NCI-H748 treated with DMSO at 0.1 percent for 48 hours (cell line): ENCODE measurements around the gene CFAP73.

Experiments
- DNase-seq: peaks from one replicate; lab custom pipeline; 2025; lab: John Stamatoyannopoulos, UW

CFAP73 gene

GRCh38 chr12:113165521-113166450, 16.3 kb downstream of the CFAP73 start:
- DNase-seq: no peak

DNA sequence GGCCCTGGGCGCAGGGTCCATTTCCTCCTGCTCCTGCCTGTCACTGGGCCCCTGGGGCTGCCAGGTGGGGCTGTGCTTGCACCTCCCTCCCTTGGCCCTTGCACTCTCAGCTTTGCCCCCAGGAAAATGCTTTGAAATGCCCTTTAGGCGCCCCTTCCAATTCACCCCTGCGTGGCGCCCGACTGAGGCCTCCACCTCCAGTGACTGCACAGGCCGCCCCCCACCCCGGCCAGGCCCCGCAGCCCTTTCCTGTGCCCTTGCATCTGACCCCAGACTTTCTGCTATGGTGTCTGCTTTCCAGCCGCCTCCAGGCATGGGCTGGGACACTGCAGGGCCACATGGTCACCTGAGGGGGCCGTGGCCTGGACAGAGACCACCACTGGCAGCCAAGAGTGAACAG, 18.3 kb downstream of the CFAP73 start:
- no peak for DNase-seq

DNA sequence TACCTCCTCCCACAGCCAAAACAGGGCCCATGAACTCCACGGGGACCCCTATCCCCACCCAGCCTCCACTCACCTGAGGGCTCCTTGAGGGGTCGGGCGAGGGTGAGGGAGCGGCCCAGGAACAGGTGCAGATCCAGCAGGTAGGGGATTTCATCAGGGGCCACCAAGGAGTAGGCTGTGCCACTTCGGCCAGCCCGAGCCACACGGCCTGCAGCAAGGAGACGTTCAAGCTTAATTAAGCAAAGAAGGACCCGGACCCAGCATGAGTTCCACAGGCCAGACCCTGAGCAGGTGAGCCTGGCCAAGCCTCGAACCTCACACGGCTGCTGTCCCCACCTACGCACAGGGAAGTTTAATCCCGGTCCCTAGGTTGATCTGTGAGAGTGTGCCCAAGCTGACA, 20.2 kb downstream of the CFAP73 start:
- no peak for DNase-seq

DNA sequence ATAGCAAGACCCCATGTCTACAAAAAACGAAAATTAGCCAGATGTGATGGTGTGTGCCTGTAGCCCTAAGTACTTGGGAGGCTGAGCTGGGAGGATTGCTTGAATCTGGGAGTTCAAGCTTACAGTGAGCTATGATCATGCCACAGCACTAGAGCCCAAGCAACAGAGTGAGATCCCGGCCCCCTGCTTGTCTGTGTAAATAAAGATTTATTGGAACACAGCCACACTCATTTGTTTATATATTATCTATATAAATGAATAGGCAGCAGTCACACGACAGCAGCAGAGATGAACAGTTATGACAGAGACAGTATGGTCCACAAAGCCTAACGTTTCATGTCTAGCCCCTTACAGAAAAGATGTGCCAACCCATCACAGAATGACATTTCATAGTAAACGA, 20.9 kb downstream of the CFAP73 start:
- no peak for DNase-seq

DNA sequence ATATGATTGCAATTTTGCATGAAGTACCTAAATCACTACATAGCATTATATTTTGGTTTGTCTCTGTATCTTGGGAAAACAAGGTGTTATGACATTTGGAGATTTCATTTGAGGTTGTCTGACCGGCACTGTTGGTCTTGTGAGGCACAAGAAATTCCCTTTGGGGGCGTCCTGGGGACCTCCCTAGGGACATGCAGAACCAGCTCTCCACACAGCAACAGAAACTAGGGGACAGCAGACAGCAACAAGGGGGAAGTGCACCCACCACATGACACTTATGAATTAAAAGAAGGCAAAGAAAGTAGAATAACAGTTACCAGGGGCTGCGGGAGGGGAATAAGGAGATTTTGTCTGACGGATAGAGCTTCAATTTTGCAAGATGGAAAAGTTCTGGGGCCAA, 21.4 kb downstream of the CFAP73 start:
- DNase-seq: no peak

DNA sequence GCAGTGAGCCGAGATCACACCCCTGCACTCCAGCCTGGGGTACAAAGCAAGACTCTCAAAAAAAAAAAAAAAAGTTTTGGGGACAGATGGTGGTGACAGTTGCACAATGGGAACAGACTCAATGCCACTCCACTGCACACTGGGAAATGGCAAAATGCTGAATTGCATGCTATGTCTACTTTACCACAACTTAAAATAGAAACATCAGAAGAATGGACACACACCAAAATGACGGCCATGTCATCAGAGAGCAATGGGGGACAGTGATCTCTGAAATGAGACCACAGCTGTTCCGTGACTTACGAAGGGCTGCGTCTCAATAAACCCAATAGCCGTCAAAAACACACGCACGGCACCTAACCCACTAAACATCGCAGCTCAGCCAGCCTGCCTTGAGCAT, 22.0 kb downstream of the CFAP73 start:
- DNase-seq: no peak

GRCh38 chr12:113172185-113172584, 22.7 kb downstream of the CFAP73 start:
- no peak for DNase-seq

DNA sequence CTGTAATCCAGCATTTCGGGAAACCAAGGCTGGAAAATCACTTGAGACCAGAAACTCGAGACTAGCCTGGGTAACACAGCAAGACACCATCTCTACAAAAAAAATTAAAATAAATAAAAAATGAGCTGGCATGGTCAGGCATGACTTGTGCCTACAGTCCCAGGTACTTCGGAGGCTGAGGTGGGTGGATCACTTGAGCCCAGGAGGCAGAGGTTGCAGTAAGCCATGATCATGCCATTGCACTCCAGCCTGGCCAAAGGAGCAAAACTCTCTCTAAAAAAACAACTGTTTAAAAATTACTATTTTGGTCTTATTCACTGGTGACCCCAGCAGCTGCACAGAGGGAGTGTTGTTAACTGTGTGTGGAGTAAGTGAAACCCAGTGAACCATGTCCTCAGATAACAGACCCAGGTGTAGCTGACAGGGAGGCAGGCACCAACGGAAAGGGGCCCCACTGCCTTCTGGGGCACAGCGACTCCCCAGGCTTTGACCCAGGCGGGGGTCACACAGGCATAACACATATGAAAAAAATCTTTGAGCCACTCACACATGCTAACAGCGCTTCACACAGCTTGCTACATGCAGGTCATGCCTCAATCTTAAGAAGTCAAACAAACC, 23.7 kb downstream of the CFAP73 start:
- no peak for DNase-seq

GRCh38 chr12:113174461-113175384, 25.2 kb downstream of the CFAP73 start:
- peak; percentile 6 for DNase-seq

DNA sequence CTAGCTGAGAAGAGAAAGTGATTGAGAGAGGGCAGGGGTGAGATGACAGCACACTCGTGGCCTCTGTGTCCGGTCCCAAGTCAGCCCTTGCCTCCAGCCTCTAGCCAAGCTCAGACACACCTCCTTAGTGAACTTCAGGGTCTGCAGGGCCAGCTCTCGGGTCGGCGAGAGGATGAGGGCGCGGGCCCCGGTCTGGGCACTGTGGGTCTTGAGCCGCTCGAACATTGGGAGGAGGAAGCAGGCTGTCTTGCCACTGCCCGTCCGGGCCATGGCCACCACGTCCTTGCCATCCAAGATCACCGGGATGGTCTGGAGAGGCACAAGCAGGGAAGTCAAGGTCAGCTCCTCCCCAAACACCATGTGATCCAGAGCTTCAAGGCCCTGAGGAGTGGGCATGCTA, 29.5 kb downstream of the CFAP73 start:
- DNase-seq: no peak

- no peak for DNase-seq
Observed at GRCh38 chr12:113180333-113180732, 30.8 kb downstream of the CFAP73 start.

GRCh38 chr12:113181975-113182374, 32.5 kb downstream of the CFAP73 start:
- no peak for DNase-seq

DNA sequence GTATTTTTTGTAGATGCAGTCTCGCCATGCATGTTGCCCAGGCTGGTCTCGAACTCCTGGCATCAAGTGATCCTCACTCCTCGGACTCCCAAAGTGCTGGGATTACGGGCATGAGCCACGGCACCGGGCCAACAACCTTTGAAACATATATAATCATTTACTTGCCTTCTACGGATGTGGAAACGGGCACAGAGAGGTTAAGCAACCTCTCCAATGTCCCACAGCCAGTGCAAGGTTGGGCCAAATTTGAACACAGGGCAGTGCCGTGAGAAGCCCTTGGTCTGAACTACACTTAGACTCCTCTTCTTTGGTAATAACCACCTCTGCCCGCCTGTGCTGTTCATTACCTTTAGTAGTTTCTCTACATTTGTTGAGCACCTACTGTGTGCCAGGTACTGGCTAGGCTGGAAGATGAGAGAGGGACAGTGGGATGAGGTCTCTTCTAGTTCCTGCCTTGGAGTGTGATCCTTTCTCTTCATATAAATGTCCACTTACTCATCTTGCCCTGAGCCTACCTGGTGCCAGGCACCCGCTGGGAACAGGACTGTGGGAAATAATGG, 33.6 kb downstream of the CFAP73 start:
- no peak for DNase-seq

- DNase-seq: peak; percentile 37
Observed at GRCh38 chr12:113184098-113184899, 34.8 kb downstream of the CFAP73 start.

GRCh38 chr12:113184900-113185179, 35.3 kb downstream of the CFAP73 start:
- DNase-seq: peak; percentile 45

GRCh38 chr12:113185180-113186032, 35.9 kb downstream of the CFAP73 start, which contains the start of the genes DDX54 and RITA1:
DDX54 (minus strand) TSS chr12:113185478; CDS start chr12:113185451, 27 bp downstream.
RITA1 (plus strand) TSS chr12:113185721; CDS start chr12:113186747, 1,026 bp downstream.
- DNase-seq: peak; percentile 51

DNA sequence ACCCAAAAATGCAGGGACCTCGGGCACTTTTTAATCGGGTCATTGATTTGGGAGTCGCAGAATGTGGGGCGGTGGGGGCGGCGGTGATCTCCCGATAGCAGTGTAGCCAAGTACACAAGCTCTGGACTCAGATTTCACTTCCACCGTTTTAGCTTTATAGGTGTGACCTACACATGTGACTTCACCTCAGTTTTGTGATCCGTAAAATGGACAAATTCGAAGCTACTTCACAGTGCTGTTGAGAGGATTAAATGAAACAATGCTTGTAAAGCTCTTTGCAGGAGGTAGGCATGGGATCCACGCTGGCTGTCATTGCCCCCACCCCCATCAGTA, 36.5 kb downstream of the CFAP73 start:
- peak; percentile 4 for DNase-seq

DNA sequence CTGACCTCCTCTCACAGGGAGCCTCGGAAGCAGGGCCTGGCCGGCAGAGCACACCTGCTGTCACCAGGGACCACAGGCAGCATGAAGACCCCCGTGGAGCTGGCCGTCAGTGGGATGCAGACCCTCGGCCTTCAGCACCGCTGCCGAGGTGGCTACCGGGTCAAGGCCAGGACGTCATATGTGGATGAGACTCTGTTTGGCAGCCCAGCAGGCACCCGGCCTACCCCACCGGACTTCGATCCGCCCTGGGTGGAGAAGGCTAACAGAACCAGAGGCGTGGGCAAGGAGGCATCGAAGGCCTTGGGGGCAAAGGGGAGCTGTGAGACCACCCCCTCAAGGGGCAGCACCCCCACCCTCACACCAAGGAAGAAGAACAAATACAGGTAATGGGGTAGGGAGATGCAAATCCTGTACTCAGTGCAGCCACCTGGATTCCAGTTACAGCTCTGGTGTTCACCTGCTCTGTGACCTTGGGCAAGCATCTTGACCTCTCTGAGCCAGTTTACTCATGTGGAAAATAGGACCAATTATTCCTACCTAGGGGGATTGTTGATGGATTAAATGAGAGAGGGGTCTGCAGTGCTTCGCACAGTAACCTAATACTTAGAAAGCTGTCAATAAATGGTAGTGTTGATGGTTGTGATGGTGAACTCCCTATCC, 37.3 kb downstream of the CFAP73 start:
- DNase-seq: no peak

- no peak for DNase-seq
Observed at GRCh38 chr12:113189361-113189760, 39.8 kb downstream of the CFAP73 start.

DNA sequence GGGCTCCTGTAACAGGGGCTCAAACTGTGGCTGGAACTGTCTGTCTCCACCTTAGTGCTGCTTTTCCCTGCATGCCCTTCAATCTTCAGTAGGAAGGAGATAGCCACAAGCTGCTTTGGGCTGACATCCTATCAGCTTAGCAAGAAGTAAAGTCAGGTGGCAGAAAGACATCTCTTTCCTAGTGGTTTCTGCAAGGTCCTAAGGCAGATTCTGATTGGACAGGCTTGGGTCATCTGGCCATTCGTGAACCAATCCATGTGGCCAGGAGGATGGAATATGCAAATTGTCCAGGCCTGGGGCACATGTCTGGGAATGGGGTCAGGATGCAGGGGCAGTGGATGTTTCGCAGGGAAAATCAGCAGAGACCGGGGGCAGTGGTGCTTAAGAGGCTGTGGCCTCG, 41.2 kb downstream of the CFAP73 start:
- DNase-seq: no peak
